OCI-LY7 (cell line): ENCODE measurements around the gene ABCC1.

ENCODE experiments used
- CTCF ChIP-seq: fragments of 200-600 bp; sonication (generic); conservative IDR thresholded peaks from 2 replicates; pipeline ENCODE4 v1.5.1; 2014; ENCODE audit warnings: mild to moderate bottlenecking, antibody characterized with exemption, low read length, moderate library complexity, mixed read lengths
- EZH2phosphoT487 ChIP-seq: fragments of 200-600 bp; sonication (generic); IDR thresholded peaks from 2 replicates; pipeline ENCODE4 v1.6.1; 2018; ENCODE audit warnings: low read depth, borderline replicate concordance, mild to moderate bottlenecking, mixed run types, antibody characterized with exemption, low read length, moderate library complexity, mixed read lengths

GRCh38 chr16:16013812-16014211, 64.4 kb downstream of the ABCC1 start:
- TF ChIP-seq CTCF (no peak), EZH2phosphoT487 (no peak)
